ENCODE data around the gene NEDD4L. TPM values are rescaled to one million over a fixed set of nuclear protein-coding genes. Genes with fewer than 3 reads are reported as not detected.

Gene NEDD4L
- total RNA-seq, 1 donor from 2014 or later, result 55.3 TPM

DNA sequence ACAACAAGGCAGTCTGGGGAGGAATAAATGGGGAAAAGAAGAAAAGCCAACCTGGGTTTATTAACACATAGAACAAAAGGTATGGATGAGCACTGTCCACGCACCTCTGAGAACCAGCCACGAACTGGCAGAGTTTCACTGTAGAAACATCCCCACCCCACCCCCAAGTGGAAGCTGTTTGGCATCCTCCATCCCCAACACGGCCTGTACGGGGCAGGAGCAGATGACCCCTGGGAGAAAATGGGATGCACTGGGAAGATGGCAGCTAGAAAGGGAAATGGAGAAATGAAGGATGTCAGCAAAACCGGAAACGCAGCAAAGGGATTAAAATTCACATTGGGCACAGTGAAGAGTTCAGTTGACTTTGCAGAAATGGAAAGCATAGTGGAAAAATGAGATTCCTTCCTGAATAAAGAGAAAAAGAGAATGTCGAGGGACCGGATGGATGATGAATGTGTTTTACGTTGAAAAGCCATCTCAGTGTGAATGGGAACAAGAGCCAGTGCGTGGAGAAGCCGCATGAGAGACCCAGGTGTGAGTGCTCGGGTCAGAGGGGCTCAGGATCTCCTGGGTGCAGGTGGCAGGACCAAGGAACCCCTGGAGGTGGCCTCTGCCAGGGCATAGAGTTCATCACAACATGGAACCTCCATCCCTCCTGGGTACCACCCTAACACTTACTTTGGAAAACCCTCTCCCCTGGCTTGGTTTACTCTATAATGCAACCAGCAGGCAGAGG lies 337.8 kb downstream of the NEDD4L start:
- no peak for DNase-seq

DNA sequence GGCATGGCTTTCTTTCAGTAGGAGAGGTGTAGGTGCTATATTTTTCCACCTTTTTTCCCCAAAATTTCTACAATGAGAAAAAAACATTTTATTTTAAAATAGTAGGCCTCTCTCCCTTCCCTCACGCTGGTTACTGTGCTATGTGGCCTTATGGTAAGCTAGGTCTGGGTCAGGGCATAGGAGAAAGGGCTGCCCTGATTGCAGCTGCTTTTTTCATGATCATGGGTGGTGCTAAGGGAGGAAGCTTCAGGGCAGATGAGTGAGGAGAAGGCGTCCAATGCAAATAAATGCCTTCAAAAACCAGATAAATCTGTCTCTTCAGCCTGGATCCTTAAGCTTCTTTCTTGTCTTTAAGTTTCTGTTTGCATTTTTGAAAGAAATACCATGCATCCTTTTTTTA lies 338.4 kb downstream of the NEDD4L start:
- DNase-seq, result no peak

DNA sequence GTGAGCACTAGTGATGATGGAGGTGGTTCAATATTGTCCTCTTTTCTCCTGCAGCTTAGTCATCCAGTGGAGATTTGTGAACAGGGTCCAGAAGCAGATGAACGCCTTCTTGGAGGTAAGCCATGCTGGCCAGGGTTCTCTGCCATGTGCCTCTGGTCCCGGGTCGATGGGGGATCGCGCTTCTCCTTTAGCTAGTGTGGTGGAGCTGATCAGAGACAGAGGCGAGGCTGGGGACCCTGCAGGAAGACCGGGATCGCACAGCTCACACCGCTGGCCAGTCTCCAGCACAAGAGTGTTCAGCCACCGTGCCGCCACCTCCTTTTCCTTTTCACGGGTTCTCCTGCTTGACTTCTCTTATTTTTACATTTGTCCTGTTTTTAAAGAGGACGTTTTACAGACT lies 341.4 kb downstream of the NEDD4L start:
- no peak for DNase-seq

DNA sequence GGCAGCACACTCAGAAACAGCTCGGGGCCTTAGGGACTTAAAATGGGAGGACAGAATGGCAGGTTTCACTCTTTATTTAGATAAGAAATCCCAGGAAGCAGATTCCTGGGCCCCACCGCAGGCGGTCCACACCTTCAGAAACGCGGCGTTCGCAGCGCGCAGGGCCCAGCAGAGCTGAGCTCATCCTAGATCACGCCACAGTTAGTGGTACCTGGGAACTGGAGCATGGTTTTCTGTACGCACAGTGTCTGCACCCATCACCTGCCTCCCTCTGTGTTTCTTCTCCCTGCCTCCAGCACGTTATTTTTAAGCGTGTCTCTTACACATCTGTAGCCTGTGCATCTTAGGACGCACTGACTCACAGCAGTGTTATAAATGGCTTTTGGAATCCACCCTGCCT lies 342.8 kb downstream of the NEDD4L start:
- no peak for DNase-seq

DNA sequence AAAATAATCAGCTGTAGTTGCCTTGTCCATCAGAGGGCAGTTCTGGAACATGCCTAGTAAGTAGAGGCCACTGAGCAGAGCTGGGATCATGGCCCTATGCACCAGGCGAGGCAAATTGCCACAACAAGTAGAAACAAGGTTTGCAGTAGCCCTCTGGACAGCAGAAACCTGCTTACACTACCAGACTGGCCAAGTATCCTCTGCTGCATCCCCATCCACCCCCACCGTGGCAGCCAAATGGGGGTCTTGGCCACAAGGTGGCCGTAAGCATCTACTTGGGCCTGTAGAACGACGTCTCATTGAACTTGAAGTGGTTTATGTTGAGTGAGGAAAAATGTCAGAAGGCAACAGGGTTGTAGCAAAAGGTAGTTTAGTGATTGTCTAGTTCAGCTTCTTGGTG lies 343.7 kb downstream of the NEDD4L start:
- no peak for DNase-seq

DNA sequence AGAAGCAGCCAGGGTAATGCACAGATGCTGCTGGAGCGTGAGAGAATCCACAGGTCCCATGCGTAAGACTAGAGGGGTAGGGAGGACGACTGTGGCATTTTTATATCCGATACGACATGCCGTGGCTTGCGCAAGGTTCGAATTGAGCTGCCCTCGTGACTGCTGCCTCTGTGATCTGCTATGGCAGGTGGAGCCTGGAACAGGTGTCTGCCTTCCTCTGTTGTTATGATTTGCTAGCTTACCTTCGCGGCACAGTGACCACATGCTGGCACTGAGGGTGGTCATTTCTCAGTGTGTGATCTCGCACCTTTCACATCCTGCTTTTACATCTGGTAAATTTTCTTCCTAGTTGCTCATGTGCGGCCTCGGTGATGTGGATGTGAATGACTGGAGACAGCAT lies 344.7 kb downstream of the NEDD4L start:
- no peak for DNase-seq

DNA sequence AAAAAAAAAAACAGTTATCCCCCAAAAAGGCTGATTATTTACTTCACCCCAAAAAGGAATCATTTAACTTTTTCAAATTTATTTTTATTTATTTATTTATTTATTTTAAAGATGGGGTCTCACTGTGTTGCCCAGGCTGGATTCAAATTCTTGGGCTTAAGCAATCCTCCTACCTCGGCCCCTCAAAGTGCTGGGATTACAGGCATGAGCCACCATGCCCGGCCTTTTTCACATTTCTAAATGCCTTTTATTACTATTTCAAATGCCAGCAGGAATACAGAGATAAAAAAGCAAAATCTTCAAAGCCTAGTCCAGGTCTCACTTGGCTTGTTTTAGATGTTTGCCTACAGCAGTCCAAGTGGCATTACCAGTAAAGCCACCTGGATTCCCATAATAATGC lies 345.7 kb downstream of the NEDD4L start:
- no peak for DNase-seq

DNA sequence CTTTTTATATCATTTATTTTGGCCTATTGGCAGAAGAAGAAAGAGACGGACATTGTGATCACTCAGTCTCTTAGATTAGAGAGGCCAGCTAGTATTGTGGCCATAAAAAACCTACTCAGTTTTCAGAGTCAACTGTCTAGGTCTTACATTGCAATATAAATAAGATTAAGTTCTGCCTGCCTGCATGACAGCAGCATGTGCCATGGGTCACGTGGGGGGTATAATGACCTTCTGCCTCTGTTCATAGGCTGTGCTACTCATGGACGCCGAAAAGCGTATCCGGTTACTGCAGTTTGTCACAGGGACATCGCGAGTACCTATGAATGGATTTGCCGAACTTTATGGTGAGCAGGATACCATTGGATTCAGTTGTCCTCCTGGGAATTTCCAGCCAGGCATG lies 346.4 kb downstream of the NEDD4L start:
- DNase-seq, result peak; percentile 88

DNA sequence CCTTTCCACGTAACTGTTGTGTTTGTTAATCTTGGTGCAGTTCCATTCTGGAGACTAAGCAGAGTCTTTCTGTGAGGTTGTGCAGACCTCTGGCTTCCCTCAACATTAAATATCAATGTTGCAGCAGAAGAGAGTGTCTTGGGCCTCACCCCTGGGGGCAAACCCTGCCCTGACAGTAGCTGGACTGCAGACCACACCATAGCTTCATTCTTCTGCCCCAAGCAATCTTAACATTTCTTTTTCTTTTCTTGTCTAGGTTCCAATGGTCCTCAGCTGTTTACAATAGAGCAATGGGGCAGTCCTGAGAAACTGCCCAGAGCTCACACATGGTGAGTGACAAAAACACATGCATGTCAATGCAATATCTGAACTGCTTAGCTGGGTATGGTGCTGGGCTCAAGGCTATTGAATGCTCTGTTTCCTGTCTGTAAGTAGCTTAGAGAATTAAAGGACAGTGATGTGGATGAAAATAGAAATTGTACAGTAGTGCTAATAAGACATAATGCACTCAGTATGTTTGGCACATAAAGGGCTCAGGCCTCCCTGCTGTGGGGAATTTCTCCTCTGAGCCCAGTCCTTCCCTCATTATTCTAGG lies 347.3 kb downstream of the NEDD4L start:
- peak; percentile 87 for DNase-seq

DNA sequence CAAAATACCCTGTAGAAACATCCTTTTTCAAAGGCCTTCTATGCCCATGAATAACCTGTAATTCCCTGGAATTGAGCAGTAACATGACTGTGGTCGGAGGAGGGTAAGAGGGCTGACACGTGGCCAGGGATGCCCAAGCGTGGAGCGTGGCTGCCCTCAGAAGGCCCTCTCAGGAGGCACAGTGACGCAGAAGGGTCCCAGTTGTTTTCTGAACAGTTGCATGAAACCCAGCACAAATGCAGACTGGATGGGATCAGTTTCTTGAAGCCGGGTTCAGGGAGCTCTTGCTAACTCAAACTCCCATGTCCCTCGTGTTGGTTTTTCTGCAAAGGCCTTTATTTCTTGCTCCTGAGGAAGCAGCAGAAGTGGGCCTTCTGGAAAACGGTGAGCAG lies 347.9 kb downstream of the NEDD4L start:
- no peak for DNase-seq

DNA sequence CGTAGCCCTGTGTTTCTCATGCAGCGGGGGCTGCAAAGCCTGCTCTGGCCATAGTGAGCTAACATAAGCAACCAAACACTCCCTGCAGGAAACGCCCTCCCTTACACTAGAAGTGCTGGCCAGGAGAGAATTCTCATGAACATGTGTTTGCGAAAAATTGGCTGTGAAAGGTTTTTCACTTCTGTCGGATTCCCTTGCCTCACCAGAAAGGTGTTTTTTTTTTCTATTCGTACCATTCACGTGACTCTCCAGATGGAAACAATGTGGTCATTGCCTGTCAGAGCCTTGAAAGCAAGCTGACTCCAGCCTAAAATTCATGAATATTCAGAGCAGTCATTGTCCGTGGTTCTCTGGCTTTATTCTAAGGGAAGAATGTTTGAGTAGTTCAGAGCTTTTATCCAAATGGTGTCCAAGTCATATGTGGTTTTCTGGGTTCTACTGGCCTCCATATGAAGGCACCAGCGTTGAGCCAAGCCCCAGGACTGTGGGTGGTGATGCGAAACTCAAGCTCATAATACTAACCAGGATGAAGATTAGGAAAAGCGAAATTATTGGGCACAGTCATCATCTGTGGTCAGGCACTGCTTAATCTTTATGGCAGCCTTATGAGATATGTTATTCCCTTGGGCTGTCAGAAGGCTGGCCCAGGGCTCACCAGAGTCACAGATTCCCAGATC lies 348.4 kb downstream of the NEDD4L start:
- DNase-seq, result peak; percentile 93

DNA sequence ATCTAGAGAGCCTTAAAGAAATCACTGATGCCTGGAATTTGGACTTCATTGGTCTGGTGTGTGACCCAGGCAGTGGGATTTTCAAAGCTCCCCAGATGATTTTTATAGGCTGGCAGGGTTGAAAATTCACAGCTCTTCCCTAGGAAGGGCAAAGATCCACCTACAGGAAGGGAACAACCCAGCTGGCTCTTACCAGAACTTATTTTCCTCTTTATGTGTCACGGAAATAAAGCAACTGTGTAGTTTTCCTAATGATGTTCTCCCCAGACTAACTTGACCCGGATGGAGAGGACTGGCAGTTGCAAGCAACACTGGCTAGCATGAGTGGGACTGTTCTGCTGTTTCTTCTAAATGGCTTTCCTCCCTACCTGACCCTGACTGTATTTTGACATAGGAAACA lies 349.3 kb downstream of the NEDD4L start:
- no peak for DNase-seq

DNA sequence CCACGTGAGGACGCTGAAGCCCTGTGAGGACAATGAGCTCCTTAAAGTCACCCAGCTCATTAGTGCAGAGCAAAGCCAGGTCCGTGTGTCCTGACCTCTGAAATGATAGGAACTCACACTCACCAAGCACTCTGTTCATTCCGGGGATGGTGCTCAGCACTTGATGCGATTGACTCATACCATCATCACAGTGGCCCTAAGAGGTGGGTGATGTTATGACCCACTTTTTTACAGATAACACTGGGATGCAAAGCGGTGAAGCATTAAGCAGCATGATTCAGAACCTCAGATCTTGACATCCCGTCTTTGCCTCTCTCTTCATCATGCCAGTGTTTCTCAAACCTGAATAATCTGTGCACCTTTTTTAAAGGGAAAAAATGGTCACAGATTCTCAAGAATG lies 350.0 kb downstream of the NEDD4L start:
- DNase-seq, result no peak

DNA sequence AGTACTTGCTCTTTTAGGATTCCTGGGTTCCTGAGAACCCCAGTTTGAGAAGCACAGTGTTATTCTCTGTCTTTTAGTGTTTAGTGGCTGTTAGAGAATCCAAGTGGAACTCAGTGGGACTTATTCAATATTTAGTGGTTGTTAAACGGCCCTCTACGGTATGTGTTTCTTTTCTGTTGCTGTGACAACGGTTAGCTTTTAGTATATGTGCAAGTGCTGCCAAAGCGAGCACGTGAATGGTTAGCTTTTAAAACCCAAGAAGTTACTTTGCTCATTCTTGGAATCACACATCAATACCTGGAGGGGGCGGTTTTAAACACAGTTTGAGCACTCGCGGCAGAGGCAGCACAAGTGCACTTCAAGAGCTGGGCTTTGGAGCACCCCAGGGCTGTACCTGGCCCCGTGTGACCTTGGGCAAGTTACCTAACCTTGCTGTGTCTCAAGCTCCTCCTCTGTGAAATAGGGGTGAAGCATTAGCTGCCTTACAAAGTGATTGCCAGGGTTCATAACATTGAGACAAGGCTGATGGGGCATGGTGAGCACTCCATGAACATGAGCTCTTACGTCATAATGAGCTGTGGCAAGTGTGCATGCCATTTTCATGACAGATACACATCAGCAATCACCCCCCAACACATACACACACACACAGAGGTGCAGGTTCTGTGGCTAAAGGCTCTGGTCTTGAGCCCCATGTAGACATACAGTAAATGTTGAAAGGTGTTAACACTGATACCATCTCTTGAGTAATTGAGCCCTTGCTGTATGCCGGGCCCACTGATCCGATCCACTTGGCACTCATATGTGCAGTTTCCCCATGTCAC lies 350.8 kb downstream of the NEDD4L start:
- DNase-seq, result no peak

DNA sequence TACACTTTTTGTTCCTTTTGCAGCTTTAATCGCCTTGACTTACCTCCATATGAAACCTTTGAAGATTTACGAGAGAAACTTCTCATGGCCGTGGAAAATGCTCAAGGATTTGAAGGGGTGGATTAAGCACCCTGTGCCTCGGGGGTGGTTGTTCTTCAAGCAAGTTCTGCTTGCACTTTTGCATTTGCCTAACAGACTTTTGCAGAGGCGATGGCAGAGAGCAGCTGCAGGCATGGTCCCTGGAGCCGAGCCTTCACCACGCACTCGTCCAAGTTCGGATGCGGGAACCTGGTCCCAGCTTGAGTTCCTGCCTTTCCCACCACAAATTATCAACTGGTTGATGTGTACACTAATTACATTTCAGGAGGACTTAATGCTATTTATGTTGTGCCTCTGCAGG lies 352.1 kb downstream of the NEDD4L start:
- peak; percentile 64 for DNase-seq

DNA sequence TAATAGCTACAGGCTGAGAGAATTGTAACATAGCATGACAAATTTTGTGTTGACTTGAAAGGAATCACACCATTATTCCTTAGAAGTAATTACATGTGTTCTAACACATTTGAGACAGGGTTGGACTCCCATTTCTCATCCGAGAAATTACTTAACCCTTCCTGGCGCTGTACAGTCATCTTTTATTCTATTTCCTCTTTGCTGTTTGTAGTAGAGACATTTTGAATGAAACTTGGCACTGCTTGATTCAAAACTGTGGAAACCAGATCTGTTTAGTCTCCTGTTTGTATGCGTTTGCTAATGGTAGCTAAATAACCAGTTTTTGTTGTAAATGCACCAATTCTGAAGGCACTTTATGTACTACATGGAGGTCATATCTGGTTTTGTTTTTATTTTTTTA lies 352.9 kb downstream of the NEDD4L start:
- DNase-seq, result no peak

DNA sequence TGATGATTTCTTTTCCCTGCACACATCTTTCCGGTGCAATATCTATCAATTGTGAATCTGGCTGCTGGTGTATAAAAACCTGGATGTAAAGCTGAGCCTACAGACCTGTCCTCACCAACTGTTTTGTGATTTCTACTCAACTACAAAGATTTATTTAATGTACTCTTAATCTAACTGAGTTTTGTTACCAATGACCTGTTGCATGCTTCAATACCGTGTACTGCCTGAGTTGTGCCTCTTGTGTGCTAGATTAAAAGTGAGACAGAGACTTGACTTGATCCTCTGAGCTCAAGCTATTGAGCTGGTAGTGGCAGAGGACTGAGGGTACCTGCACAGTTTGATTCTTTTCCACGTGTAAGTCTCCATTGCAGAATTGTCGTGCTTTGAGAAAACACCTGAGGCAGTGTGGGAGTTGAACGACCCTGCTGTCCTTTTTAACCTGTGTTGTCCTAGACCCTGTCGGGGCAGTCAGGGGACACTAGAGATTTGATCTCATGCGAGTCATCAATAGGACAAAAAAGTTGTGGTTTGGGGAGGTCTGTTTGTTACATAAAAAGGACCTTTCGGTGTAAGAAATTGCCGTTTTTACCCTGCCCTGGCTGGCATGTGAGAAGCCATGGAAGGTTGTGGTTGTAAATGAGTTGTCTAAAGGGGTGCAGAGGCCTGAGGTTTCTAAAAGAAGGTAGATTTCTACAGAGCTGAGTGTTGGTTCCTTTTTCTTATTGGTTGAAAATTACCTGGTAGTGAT lies 353.5 kb downstream of the NEDD4L start:
- DNase-seq, result no peak

DNA sequence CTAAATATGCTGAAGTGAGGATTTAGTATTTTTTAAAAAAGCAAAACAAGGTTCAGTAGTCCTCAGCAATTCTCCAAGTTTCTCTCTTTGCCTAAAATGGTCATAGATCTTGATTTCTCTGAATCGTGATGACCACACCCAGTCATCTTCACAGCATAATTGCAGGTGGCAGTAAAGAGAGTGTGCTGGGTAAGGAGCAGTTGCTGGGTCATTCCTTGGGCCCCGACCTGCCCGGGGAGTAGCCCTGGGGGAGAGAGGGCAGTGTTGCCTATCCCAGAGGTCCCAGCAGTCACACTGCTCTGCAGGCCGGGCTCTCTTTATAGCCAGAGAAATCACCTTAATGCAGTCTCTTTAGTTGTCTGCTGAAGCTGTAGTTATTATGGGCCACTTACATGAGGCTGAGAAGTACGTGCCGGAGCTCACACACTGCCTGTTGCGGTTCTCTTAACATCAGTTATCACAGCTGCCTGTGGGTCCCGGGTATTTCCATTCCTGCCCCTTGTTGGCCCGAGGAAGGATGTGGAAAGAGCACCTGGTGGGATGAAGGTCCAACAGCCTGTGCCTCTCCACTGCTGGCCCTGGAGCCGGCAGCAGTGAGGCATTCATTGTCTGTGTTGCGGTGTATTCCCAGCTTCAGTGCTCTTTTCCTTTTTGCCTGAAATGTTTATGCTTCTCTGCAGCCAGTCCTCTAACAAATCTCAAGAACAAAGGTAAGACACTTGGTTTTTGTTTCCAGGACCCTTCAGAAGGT lies 354.8 kb downstream of the NEDD4L start:
- no peak for DNase-seq

DNA sequence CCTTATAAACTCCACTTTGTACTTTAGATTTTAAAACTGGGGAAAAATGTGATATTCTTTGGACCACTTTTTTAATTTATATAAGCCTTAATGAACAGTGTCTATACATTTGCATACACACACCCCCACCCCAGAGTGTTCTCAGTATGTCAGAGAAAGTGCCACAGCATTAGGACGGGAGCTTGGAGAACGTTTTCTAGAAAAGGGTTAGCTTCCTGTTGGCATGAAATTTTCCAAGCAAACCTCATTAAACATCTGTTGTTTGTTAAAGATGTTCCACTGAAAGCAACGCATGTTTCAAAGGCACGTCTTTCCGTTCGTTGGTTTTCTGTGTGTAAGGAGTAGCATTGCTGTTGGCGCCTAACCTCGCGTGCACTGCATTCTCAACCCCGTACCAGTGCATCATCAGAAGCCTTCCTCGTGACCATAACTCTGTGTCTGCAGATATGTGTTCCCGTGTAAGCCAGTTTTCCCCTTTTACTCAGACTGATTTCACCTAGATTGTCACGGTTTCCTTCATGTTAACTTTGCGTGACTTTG lies 356.4 kb downstream of the NEDD4L start:
- DNase-seq, result peak; percentile 59

DNA sequence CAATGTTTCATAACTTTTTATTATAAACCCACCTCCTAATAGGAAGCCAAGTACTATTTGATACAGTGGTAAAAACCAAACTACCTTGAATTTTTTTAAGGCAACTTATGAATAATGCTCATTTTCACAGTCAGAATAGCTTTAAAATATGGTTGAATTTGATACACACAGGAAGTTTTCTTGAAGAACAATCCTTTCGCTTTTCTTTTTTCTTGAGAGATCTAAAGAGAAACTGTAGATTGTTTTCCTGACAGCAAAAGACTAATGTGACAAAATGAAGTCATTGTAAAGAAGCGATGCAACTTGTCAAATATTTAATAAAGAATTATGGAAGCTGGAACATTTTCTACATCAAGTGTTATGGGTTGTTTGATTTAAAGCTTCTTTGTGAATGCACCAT lies 357.2 kb downstream of the NEDD4L start:
- DNase-seq, result no peak

DNA sequence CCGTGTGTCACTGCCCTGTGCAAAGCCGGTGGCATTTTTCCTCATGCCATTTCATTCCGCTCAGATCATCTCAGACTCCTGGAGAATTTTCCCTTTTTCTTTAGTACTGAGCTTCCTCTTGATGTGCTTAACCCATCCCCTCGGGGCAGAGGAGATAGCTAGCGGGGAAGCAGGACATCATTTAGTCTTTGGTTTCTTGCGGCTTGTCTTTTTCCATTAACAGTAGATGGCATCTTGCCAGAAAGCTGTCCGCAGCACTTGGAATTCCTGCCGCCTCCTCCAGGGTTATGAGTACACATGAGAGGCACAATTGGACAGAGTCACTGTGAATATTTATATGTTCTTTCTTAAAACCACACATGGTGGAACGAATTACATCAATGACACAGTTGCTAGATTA lies 358.2 kb downstream of the NEDD4L start:
- DNase-seq, result peak; percentile 84
